SKM-1 (cell line): ENCODE measurements around the gene SLC1A2.

Experiments
- DNase-seq: peaks from one replicate; lab custom pipeline; 2025; ENCODE audit not compliant: unreplicated experiment; lab: John Stamatoyannopoulos, UW

The SLC1A2 gene

DNA sequence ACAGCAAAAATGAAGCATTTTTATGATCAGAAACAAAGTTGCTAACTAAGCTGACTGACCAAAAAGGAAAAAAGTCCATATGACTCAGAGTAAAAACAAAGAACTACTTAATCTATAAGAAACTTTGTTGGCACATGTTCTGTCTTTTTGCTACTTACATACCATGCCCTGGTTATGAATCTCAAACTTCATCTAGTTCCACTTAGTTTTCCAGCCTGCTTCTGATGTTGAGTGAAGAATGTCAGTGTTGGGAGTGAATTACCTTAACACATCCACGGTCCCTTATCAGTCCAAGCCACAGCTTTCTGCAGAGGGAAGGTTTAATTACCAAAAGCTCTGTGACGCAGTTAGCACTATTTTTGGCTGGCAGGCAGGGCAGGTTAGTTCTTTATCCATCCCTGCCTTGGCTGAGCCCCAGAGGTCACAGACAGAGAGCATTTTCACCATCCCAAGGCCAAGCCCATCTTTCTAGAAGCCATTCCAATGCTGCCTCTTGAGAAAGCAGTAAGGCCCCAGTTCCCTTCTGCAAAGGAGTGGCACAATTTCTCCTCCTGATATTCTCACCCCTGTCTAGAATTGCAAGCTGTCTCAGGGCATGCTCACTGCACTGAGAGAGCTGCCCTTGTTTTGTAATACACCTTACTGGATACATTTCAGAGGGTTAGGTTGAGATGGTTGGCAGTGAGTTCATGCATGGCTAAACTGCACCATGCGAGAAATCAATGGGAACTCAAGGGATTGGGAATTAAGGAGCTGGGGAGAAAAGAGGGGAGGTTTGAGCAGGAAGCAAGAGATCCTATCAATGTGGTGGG lies 67.1 kb downstream of the SLC1A2 start:
- DNase-seq, result no peak

DNA sequence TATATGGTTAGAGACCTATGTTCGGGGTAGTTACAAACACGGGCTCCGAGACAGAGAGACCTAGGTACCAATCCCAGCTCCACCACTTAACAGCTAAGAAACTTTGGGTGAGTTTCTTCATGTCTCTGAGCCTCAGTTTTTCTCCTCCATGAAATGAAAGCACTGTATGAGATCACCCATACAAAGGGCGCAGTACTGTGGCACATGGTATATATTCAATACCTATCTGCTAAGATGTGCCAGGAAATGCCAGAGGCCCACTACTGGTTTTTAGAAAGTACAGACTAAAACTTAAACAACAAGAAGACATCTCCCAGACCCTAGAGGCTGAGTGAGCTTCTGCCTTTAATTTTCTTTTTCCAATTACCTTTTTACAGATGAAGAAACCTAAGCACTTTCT lies 69.5 kb downstream of the SLC1A2 start:
- DNase-seq, result no peak

DNA sequence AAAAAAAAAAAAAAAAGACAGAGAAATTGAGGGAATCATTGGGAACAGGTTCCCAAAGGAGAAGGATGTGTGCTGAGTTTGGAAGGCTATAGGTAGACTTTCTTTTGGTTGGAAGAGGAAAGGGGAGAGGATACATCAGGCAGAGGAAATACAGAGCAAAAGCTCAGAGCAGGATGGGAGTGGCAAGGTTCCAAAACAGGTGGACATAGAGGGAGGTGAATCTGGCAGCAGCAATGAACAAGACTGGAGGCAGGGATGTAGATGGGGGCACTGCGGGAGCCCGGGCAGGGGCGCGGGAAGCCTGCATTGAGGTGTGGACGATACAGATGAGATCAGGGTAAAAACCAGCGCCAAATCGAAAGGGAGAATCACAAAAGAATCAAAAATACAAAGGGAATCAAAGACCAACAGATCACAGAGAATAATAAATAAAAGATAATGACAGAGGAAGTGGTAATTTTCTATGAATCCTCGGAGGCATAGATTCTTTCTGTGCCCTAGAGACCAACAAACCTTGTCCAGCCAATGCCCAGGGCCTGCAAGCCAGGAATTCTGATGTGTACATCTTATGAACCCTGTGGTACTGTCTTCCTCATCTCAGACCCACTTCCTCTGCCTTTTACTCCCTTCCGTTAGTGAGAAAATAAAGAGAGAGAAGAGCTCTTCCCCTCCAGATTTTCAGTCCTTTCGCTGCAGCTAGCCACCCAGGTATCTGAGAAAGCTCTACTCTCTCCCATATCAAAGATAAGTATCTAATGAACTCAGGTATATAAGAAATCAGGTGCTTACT lies 70.3 kb downstream of the SLC1A2 start:
- no peak for DNase-seq

DNA sequence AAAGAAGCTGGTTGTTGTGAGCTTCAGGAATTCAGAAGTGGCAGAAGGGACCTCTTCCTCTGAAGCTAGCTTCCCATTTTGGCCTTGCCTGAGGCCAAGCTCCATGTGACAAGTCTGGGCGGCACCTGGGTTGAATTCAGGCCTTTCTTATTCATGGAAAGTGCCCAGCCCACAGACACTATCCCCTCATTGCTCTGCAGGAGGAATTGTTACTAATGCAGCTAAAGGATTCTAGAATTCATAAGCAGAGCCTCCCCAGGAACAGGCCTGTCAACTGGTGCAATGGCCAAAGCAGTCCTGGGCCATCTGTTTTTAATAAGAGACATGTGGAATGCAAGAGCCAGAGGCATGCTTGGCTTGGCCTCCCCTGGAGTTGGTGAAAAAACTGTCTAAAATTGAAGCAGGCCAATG lies 71.4 kb downstream of the SLC1A2 start:
- DNase-seq, result no peak

DNA sequence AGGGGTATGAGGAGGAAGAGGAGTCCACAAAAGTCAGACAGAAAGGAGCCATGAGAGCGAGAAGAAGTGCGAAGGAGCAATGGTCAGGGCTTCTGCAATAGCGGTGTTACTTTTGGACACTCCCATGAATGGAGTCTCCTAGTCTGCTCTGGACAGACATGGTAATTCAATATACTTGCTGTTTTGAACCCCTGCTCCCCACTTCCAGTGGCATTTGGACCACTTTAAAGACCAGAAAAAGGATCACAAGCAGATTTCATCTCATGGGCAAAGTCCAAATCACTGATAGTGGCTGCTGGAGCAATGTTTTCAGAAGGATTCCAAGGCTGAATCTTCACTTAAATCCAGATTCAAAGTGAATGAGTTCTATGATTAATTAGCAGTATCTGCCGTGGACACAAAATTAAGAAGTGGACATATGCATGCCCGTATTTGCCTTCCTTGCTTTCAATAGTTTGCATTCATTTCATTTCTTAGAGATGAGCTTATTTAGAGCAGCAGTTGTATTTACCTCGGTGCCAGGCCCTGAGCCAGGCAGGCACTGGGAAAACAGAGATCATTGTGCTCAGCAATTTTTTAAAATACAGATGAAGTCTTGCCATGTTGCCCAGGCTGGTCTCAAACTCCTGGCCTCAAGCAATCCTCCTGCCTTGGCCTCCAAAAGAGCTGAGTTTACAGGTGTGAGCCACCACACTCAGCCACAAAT lies 72.0 kb downstream of the SLC1A2 start:
- DNase-seq, result no peak

DNA sequence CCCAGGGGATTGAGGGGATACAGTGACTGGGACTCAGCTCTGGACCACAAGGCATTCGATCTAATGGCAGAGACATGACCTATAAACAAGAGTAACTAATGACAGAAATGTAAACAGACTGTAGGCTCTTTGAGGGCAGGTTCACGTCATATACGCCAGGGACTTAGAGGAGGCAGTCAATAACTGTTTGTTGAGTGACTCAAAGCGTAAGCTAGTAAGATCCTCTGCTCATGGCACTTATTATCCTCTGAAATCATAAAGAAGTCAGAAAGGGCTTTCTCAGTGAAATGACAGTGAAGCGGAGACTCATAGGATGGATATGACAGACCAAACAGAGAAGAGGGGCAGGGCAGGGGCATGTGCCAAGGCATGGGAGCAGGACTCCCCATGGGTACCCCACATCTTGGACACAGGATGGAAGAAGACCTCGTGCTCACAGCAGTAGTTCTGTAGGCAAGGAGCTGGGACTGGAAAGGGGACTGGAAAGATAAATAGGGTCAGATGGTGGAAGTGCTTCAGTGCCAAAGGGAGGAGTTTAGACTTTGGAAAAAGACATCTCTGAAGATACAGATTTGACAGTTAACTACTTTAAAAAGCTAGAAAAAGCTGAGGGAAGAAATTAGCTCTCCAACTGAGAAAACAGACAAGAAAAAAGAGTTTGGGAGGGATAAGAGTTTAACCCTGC lies 72.7 kb downstream of the SLC1A2 start:
- no peak for DNase-seq

DNA sequence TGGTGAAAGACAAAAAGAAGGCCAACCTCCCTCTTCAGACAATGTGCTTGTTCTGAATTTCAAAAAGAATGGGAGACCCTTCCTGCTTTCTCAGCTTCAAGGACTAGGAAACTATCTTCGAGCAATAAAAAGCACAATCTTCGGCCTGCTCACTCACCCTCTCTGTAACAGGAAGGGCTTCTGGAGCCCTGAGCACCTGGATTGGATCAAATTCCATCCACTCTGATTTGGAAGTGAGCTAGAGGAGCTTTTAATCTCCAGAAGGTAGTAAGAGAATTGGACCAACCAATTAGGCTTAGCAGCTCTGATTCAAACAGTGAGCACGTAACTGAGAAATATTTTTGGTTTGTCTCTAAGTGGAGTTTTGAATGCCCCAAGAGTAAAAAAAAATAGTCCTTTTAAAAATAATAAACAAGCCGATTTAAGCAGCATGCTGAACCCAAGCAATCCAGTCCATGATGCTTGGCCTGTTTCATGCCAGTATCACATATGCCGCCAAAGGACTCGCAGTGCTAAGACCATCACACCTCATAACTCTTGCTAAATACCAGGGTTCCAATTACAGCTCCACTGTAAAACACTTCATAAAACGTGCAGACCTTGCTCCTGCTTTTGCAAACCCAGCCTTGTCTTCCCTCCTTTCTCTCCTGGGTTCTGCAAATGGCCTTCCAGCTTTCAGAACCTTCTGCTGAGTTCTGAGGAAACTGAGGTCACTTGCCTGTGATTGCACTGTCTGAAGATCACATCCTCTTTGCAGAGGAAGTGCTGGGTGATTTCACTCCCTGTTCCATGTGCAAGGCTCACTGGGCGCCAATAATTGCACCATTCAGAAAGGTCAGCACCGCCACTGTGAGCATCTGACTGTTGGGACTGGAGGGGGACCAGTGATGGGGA lies 74.4 kb downstream of the SLC1A2 start:
- peak; percentile 80 for DNase-seq

DNA sequence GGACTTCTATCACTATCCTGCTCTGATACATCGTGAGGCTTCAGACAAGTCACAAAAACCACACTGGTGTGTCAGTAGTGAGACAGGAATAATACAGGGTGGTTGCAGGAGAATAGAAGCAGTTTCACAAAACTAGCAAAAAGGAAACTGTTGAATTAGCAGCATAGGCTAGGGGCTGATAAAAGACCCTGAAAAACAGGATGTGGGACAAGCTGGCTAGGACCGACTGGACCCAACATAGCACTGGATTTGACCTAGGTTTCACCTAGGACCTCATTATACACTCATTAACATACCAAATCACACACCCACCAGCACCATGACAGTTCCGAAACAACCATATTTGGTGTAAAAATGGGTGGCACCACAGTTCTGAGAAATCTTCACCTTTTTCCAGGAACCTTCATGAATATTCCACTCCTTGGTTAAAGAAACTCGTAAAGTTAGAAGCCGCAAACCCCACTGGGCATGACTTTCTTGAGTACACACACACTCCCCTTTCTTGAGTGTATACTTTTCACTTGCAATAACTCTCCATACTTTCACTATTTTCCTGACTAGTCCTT lies 76.2 kb downstream of the SLC1A2 start:
- DNase-seq, result no peak

DNA sequence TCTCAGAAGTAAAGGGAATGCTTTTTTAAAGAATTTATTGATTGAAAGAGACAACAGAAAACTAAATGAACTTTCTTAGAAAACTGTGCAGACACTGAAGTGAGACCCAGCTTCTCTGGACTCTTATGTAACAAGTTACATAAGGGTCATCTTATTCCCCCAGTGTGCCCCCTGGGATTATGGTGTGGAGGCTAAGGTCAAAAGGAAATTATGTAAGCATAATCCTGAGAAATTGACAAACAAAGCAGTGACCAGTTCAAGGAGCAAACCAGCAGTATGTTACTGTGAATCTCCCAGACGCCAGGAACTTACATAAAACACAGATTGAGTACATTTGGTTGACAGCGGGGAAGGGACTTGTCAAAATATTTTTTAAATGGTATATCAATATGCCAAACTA lies 78.6 kb downstream of the SLC1A2 start:
- DNase-seq, result no peak

DNA sequence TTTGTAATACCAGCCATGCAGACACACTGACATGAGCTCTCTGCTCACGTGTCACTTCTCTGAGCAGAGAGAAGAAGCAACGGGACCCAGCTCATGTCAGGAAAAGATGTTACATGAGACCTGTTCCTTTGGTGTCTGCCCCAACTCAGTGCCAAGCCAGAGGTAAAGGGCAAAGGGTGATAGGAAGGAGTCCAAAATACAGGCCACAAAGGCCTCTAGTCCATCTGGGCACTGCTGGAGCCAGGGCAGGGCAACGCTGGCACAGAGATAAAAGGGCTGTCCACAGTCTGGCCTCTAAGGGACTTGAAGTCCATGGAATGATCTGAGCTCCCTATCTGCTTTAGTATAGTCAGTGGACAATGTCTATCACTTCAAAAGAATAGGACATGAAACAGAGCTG lies 79.3 kb downstream of the SLC1A2 start:
- DNase-seq, result no peak

DNA sequence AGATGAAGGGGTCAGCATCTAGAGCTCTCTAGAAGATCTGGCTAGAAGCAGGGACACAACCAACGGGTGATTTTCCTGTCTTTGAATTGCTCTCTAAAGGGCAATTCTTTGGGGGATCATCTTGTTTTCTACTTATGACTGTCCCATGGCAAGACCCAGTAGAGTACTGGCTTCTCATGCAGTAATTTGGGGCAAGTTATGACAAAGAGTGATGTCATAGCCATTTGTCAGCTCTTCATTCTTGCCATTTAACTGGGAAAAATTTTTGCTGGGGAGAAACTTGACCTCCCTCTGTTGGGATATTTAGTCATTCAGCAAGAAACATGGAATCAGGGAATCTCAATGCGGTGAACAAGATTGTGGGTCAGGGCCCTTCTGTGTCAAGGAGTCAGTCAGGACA lies 80.4 kb downstream of the SLC1A2 start:
- DNase-seq, result no peak

DNA sequence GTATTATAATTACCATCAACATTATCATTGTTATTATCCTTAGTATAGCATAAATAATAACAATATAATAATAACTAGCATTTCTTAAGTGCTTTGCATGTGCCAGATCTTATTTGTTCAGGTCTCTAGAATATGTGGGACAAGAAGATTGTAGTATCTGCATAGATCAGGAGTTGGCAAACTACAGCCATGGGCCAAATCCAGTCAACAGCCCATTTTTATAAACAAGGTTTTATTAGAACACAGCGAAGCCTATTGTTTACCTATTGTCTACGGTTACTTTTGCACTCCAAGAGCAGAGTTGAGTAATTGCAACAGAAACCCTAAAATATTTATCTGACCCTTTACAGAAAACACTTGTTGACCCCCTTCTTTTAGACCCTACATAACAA lies 81.4 kb downstream of the SLC1A2 start:
- no peak for DNase-seq

DNA sequence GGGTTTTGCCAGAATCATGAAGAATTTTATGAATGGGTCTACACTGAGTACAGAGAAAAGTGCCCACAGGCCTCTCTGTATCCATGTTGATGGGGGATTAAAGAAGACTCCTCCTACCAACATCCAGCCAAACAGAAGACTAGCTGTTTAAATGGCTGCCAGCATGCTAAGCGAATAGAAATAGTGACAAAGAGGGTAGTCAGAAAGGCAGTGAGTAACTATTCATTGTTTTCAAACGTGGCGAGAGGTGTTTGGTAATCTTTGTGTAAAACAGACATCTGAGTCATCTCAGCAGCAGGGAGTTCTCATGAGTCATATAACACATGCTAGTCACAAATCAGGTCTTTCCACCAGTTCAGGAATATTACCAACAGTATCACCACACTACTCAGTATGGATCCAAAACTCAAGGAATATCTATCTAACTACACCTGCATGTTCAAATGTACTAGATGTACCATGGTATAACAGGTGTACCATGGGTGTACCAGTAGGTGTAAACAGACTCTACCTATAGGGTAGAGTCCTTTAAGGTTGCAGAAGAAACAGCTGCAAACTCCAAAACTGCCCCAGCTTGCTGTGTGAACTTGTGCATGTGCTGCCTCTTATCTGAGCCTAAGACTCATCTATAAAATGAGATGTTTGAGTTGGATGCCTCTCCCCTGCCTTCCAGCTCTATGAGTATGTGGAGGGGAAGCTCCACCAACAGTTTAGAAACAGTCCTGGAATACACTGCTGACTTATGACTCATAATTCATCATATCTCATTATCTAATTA lies 82.0 kb downstream of the SLC1A2 start:
- DNase-seq, result no peak

DNA sequence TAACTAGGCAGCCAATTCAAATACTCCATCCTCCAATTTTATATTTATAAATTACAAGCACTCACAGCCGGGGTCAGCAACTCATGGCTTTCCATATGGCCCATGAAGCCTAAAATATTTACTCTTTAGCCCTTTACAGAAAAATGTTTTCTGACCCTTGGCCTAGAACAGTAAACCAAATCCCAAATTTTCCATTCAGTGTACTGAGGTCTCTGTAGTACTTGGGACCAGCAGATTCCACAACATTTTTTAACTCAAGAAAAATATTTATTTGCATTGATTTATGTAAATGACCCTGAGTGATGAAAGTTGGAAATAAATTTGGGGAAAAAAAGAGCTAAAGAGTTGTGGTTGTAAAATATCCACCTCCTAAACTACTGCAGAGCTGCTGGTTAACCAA lies 82.6 kb downstream of the SLC1A2 start:
- DNase-seq, result no peak

DNA sequence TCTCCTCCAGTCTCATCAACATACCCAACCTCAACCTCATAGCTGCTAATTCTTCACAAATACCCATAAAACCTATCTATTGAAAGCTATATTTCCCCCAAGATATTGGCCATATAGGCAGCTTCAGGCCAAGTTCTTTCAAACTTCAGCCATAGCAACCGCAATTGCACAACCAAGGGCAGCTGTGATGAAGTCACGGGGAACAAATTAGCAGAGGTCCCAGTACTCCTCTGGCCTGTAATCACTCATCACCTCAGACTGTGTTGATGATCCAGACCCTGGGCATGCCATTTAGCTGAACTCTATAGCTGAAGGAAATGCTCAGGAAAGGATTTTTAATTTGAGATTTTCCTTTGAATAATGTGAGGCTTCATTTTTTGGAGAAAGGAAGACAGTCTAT lies 84.1 kb downstream of the SLC1A2 start:
- no peak for DNase-seq

DNA sequence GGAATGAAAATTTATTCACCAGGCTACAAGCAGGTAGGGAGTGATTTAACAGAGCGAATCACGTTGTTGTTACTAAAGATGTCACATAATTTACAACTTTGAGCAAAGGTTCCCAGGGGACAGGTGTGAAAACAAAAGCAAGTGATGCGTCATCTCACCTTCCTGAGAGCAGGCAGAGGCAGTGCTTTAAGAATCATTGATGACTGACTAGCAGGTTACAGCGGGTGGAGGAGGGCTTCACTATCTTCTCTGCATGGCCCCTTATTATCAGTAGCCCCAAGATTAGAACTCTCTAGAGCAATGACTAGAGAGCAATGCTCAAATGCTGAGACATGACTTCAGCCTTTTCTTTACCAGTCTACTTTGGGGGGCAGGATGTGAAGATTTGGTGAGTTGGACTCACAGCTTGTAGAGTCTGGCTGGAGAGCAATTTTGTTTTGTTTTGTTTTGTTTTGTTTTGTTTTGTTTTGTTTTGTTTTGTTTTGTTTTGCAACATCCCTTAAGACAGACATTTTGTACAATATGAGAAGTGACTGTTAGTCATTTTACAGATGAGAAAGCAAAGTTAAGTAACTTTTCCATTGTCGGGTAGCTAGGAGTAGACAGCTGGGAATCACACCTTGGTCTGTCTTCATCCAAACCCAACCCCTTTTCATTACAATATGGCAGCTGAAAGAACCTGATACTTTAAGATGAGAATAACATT lies 84.8 kb downstream of the SLC1A2 start:
- no peak for DNase-seq

DNA sequence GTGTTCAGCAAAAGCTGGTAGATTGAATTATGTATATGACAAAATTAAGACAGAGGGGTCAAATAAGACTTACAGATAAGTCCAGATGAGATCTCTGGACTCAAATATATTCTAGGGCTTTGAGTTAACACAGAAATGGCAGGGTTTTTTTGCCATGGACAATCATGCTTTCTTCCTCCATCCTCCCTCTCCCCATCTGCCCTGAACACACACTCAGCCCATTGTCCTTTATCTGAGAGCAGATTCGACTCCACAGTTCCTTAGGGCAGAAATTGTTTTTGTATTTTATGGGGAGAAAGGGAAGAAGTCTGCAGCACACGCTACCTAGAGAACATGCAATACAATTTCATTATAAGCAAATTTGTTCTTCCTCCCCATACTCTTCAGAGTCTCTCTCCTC lies 86.8 kb downstream of the SLC1A2 start:
- no peak for DNase-seq

DNA sequence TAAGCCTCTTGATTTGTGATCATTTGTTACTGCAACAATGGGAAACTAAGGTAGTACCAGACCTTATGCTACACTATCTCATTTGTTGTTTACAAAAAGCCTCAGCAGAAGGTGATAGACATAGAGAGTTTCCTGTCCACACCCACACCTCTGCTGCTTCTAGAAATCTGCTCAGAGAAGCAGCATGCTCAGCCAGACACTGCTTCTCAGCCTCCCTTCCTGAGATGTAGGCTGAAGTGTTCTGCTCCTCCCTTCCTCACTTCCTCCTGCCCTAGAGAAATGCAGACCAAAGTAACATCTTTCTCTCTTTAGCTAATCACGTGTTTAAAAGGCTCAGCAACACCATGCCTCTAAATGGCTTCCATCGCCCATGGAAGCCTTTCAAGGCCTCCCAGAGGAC lies 88.4 kb downstream of the SLC1A2 start:
- no peak for DNase-seq
